Ramos (cell line): ENCODE data around the gene GFOD2.
"Not testable (repeated sequence)": the region's sequence is repeated elsewhere in the genome, so short reads cannot be mapped to it uniquely, and the experiment has no call there.

Source experiments
- in situ Hi-C: fragments of 300-500 bp; cut with MboI; formaldehyde crosslinking; loops from one replicate; pipeline ENCODE4 v1.14.3; 2022; ENCODE audit warnings: low sequenced_read_pairs; ENCODE audit not compliant: unreplicated experiment

The GFOD2 gene, protein sequence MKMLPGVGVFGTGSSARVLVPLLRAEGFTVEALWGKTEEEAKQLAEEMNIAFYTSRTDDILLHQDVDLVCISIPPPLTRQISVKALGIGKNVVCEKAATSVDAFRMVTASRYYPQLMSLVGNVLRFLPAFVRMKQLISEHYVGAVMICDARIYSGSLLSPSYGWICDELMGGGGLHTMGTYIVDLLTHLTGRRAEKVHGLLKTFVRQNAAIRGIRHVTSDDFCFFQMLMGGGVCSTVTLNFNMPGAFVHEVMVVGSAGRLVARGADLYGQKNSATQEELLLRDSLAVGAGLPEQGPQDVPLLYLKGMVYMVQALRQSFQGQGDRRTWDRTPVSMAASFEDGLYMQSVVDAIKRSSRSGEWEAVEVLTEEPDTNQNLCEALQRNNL

DNA sequence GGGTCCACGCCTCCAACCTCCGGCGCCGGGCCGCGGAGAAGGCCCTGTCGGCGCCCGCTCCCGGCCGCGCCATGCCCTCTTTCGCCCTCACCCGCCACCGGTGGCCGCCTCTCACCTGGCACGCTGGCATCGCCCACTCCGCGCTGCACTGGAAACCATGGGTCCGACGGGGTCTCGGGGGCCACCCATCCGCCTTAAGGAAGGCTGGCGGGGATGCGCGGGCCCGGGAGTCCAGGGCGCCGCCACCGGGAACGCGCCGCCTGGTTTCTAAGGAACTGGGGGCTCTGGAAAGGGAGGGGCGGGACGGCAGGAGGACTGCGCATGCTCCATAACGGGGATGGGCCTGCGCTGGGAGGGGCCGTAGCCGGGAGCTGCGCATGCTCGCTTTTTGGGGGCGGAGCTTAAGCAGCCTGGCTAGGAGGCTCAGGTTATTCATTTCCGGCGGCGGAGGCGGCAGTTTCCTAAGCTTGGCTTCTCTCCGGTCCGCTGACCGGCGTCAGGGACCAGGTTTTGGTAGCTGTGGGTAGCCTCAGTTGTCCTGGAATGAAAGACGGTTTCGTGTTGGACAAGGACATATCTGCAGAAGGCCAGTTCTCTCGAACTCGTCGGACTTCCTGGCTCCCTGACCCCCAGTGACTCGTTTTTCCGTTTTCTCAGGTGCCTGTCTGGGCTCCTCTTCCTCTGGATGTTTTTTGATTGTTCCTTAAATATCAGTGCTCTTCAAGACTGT, at the start of gene GFOD2:
Gene GFOD2, minus strand, starts transcription at position 269 of the 730 bp plus-strand sequence. CDS start 33,601 bp downstream, outside the sequence.
- in situ Hi-C loops: no loop called here

DNA sequence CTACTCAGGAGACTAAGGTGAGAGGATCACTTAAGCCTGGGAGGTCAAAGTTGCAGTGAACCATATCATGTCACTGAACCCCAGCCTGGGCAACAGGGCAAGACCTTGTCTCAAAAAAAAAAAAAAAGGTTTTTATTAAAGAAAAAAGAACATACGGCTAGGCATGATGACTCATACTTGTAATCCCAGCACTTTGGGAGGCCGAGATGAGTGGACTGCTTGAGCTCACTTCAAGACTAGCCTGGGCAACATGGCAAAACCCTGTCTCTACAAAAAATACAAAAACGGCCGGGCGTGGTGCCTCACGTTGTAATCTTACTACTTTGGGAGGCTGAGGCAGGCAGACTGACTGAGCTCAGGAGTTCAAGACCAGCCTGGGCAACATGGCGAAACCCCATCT, 48.8 kb upstream of the GFOD2 start:
- in situ Hi-C loops: no loop called here

DNA sequence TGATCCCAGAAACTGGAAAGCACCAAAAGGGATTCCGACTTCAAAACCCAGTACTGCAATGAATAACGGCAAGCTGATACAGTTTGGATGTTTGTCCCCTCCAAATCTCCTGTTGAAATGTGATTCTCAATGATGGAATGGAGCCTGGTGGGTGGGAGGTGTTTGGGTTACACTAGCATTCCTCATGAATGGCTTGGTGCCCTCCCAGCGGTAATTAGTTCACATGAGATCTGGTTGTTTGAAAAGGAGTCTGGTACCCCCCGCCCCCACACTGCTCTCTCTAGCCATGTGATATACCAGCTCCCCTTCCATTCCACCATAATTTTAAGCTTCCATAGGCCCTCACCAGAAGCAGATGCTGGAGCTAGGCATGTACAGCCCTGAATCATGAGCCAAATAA, 47.2 kb upstream of the GFOD2 start:
- in situ Hi-C loops: no loop called here

DNA sequence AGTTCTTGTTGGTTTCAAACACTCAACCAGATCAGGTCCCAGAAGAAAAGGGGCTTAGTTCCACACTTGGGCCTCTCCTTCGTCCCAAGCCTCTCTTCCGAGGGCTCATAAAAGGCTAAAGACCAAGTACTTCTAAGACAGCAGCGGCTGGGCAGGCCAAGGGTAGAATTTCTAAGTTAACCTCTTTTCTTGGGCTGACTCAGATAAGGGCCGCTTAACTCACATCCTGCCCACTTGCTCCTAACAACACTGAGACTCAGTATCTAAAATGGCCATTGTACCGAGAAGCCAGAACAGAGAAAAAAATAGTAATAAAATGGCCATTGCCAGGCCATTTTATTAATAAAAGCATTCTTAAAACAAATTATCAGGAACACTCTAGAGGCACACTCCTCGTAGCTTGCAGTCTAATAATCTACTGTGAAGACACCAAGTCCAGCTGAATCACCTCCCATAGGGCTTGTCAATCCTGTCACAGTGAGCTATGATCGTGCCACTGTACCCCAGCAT, 45.1 kb upstream of the GFOD2 start:
- in situ Hi-C loops: no loop called here

DNA sequence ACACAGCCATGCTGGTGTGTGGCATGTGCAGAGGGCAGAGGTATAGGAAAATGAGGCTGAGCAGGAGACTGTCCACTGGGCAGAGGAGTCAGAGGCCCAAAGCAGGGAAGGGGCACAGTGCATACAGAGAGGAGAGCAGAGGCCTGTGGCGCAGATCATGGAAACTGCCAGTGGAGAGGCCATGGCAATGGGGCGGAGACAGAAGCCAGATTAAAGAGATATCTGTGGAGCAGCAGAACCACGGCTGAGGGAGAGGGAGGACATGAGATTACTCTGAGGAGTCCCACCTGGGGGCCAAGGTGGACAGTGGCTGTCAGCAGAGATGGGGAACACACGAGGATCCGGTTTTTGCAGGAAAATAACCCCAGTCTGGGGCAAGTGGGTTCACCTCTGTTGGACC, 44.0 kb upstream of the GFOD2 start:
- in situ Hi-C loops: no loop called here

DNA sequence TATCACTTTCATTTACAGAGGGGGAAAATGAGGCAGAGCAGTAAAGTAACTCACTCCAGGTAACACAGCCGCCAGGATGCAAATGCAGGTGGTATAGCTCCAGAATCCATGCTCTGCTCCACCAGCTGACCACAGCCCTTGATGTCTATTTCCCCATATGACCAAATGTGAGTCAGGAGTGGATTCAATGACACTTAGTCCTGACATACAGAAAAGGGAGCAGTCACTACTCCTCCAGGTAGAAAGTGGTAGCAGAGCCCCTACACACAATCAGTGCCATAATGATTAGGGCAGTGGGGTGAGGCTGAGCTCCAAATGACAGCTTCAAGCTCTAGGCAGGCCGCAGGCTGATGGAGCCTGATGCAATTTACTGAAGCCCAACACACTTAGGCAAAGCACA, 43.3 kb upstream of the GFOD2 start:
- in situ Hi-C loops: no loop called here

DNA sequence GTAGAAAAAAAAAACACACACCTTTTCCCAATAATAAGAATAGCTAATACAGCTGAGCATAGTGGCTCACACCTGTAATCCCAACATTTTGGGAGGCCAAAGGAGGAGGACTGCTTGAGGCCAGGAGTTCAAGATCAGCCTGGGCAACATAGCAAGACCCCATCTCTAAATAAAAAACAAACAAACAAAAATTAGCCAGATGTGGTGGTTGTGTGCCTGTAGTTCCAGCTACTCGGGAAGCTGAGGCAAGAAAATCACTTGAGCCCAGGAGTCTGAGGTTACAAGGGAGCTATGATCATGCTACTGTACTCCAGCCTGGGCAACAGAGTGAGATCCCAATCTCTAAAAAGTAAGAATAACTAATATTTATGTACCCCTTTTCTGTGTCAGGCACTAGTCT, 42.8 kb upstream of the GFOD2 start:
- in situ Hi-C loops: no loop called here

DNA sequence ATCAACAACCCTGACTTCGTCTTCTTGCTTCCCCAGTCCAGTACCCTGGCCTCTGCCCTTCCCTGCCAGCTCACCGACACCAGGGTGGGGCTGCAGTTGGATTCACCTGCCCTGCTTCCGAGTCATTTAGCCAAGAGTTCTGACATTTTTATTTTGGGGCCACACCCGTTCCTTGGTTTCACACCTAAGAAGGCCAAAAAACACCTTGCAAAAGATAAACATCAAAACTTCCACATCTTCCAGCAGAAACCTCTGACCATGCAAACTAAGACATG, 41.8 kb upstream of the GFOD2 start:
- in situ Hi-C loops: no loop called here

DNA sequence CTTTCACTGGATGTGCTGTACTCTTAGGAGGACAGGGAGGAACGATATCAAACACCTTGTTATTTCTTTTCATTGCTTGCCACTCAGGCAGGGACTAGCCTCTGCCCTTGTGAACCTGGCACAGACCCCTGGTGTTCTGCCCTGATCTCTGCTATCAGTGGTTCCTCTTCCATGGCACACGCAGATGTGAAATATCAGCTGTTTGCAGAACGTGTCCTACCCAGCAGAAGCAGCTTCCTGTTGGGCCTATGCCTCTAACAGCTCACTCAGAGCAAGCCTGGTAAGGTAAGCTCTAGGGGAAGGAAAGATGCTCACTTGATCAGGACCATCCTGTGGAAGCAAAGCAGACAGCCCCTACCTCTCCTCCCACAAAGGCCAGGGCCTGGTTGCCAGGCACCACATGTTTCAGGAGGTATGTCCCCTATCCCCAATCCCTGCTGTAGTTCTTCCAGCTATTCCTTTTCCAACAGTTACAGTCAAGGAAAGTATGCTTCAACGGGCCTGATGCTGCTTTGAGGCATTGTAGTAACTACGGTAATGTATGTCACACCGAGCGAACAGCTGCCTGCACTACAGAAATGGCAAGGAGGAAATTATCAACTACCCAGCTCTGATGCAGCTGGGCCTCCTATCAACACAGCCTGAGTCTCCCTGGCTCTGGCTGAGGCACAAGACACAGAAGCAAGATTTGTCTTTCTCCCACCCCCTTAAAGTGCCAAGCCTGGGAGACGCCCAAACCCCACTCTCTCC, 41.3 kb upstream of the GFOD2 start:
- in situ Hi-C loops: no loop called here

DNA sequence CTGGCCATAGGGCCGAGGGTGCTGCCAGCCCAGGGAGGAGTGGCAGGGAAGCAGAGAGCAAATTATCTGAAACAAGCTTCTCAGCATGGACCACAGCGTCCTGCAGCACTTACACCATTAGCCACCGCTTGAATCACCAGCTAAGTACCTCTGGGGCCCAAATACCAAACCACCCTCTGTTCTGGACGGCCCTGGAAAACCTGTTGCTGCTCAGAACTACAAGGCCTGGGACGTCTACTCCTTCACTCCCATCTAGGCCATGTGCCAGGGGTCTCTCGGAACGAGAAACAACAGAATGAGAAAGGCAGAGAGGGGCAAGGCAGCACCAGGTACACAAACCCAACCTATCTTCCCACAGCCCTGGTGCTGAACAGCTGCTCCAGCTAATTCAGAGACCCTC, 39.9 kb upstream of the GFOD2 start:
- in situ Hi-C loops: no loop called here

DNA sequence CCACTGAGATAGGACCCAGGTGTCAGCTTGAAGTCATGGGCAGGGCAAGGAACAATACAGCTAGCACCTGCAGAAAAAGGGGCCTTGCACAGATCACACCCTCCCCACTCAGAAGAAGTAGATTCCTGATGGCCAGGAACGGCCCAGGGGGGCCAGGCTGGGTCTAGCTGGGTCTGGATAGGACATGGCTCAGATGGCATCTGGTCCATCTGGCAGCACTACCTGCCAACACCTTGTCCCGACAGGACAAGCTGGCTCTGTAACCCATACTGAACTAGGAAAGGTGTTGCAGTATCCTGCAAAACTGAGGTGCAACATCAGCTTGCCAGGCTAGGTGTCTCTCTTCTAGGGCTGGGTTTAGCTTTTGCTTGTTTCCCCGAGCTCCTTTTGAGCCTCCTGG, 38.9 kb upstream of the GFOD2 start:
- in situ Hi-C loops: no loop called here

DNA sequence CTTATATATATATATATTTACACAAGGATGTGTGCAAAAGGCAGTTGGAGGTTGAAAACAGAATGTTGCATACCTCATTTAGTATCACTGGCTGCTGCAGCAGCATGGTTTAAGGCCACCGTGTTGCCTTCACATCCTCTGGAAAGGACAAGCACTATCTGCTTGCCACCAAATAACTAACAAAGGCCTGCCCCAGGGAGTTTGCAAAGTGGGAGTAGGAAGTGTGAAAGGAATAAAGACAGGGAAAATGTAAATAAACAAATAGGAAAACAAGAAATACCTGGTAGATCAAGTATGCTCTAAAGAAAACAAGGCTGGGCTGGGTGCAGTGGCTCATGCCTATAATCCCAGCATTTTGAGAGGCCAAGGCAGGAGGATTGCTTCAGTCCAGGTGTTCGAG, 33.5 kb upstream of the GFOD2 start:
- in situ Hi-C loops: no loop called here

DNA sequence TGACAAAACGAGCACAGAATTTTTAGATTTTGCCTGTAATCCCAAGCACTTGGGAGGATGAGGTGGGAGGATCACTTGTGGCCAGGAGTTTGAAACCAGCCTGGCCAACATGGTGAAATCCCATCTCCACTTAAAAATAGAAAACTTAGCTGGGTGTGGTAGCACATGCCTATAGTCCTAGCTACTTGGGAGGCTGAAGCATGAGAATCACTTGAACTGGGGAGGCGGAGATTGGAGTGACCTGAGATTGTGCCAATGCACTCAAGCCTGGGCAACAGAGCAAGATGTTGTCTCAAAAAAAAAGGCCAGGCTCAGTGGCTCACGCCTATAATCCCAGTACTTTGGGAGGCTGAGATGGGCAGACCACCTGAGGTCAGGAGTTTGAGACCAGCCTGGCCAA, 32.2 kb upstream of the GFOD2 start:
- in situ Hi-C loops: not testable (repeated sequence)

DNA sequence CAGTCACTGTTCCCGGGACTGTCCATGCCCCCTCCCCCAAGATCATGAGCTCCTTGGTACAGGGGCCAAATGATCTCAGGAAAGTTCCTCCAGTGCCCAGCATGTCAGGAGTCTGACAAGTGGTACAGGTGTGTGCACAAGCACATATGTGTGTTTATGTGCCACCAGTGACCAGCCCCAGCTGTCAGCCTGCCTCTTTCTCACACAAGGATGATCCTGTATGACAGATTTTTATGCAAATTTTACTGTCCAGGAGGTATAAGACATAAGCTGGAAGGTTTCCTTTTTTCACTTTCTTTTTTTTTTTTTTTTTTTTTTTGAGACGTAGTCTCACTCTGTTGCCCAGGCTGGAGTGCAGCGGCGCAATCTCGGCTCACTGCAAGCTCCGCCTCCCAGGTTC, 31.4 kb upstream of the GFOD2 start:
- in situ Hi-C loops: no loop called here

DNA sequence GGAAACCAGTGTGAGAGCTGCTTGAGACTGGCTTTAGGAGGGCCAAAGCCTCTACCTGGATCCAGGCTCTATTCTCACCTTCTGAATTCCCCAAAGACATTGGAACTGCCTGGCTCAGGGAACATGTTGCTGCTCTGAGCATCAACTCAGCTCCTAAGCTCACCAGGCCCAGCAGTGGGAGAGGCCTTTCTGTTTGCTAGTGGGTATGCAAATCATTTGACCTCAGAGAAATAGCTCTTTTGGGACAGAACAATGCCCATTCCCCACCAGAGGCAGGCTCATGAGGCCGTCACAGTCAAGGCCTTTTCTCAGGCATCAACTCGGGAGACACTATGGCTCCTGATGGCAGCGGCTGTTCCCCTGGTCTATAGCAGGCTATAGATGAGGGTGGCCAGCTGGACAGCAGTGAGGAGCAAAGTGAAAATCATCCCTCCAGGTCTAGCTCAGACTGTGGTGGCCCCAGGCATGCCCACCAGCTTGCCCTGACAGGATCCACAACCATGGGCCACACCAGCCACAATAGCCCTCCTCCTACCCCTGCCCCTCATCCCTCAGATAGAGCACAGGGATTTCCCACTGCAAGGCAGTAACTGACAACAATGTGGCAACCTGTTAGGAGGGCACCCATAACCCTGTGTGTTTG, 30.4 kb upstream of the GFOD2 start:
- in situ Hi-C loops: no loop called here

DNA sequence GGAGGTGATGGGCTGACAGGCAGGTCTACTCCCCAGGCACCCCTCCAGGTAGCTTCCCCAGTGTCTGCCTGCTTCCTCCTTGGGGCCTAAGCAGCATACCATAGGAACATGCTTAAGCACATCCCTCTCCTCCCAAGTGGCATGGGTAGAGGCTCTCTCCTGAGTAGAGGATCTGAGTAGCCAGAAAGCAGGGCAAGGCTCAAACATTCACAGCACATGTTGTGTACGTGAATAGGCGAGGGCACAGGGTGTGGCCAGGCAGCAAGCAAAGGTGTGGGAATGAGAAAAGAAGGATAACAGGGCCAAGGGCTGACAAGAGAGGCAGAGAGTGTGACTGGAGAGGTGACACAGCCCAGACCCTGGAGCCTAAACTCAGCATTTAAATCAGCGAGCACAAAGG, 29.7 kb upstream of the GFOD2 start:
- in situ Hi-C loops: no loop called here

DNA sequence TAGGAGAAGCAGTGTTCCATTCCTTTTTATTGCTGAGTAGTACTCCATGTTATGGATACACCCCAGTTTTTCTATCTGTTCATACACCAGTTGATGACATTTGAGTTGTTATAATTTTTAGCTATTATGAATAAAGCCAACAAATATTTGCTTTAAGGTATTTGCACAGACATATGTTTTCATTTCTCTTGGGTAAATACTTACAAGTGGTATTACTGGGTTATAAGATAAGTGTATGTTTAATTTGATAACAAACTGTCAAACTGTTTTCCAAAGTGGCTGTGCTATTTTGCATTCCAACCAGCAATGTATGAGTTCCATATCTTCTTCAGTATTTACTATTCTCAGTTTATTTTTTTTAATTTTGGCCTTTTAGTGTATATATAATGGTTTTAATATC, 27.7 kb upstream of the GFOD2 start:
- in situ Hi-C loops: no loop called here

DNA sequence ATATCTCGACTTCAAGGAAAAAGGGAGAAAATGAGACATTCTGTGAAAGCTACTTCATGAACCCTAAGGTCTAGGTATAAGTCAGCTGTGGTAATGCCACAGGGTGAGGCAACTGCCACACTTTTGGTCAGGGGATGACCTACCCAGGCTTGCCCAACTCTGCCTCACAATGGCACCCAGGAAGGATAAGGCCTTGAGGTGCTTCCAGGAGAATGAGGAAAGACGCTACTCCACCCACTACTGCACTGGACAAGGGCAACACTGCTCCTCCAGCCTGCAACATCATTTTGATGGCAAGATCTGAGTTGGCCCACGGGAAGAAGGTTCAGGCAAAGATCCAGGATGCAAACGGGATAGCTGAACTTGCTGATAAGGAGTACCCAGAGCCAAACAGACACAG, 22.0 kb upstream of the GFOD2 start:
- in situ Hi-C loops: no loop called here

DNA sequence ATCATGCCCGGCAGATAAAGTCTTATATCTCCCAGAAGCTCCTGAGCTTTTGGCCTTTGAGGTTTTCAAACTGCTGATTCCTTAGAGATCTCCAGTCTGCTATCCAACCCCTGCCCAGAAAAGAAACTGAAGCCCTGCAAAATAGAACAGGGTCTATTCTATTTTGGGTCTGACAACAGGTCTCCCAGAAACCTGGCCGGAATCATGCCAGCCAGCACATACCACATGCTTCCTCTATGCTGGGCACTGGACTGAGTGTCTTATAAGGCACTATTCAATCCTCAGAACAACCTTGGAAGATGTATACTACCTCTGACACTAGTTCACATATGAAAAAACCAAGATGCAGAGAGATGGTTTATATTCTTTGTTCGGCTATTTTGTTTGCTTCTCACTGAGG, 21.3 kb upstream of the GFOD2 start:
- in situ Hi-C loops: no loop called here

DNA sequence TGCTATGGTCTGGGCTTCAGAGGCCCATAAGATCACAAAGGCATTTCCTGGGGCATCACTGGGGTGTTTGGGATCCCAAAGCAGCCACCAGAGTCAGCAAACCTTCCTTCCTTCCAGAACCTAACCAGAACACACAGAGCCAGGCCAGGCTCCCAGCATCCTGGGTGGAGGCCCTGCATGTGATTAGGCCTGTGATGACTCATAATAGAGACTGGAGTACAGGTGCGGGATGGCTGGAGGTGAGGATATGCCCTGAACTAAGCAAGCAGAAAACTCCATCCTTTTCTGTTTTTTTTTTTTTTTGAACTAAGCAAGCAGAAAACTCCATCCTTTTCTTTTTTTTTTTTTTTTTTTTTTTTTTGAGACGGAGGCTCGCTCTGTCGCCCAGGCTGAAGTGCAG, 17.7 kb upstream of the GFOD2 start:
- in situ Hi-C loops: no loop called here

DNA sequence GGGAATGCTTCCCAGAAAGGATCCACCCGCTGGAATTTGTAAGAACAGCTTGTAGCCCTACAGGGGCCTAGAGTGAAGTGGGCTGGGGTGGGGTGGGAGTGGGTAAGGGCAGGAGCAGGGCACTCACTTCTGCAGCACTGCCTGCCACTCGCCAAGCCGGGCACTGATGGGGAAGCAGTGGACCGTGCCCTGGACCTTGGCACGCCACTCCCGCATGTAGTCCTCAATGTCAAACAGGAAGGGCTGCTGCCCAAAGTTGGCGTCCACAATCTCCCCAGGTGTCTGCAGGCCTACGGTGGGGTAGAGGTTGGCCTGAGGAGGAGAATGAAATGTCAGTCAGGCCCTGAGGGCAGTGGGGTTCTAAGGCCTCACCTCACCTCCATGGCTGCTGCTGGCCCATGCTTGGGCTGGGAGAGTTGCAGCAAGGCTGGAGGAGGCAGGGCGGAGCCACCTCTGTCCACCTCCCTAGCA, 15.7 kb upstream of the GFOD2 start:
- in situ Hi-C loops: no loop called here
